ENCODE measurements around the gene TDG.
"Not testable (repeated sequence)": the region's sequence is repeated elsewhere in the genome, so short reads cannot be mapped to it uniquely, and the experiment has no call there.

TDG gene

DNA sequence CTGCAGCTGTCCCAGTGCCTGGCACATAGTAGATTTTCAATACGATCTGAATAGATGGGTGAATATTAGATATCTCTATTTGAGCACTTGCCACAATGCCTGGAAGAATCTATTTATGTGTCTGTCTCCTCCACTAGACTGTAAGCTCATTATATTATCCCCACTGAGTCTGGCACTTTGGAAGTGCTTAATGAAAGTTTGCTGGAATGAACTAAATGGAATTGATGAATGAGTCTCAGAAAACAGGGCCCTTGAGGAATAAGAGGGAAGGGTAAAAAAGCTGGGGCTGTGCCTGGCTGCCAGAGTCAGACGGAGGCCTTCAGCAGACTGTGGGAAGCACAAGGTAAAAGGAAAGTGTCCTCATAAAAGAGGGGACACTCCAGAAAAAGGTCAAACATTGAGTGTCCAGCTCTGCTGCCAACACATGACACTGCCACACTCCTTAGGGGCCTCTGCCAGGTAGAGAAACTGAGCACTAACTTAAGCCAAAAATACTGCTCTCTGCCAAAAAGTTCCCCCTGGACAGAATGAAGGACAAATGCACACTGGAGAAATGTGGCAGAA is 45.0 kb downstream of the TDG start:
- H3K36me3 ChIP-seq (ENCODE audit: control insufficient read depth, insufficient read depth, low read length), result no peaks in the 10 kb centered on the region
- H3K27me3 ChIP-seq (replicated peaks; ENCODE audit: control insufficient read depth, insufficient read depth, low read length), result no peaks in the 10 kb centered on the region
- DNase-seq (ENCODE audit: extremely low read depth, insufficient read length), result no peak
- TF ChIP-seq, protein P1, sequence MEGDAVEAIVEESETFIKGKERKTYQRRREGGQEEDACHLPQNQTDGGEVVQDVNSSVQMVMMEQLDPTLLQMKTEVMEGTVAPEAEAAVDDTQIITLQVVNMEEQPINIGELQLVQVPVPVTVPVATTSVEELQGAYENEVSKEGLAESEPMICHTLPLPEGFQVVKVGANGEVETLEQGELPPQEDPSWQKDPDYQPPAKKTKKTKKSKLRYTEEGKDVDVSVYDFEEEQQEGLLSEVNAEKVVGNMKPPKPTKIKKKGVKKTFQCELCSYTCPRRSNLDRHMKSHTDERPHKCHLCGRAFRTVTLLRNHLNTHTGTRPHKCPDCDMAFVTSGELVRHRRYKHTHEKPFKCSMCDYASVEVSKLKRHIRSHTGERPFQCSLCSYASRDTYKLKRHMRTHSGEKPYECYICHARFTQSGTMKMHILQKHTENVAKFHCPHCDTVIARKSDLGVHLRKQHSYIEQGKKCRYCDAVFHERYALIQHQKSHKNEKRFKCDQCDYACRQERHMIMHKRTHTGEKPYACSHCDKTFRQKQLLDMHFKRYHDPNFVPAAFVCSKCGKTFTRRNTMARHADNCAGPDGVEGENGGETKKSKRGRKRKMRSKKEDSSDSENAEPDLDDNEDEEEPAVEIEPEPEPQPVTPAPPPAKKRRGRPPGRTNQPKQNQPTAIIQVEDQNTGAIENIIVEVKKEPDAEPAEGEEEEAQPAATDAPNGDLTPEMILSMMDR (IDR thresholded peaks at IDR 0.05; ENCODE audit: insufficient read depth, low read length, poor library complexity, severe bottlenecking), result no peak
- H3K4me3 ChIP-seq (replicated peaks; ENCODE audit: low read depth, low read length), result no peak overlapping the region

DNA sequence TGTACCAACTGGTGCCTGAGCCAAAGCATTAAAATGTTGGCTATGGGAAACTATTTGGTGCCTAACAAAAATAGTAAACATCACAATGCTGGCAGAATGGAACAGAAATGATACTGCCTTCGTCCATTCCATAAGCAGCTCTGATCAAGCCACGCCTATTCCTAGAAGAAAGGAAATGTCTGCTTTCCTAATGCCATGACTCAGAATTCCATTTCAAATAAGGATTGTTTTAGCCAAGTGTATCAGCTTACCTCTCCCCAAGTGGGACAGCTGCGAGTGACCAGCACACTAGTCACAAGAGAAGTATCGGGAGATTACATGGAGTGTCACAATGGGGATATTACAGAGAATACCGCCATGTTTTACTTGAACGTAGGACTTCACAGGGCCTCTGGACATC is 45.6 kb downstream of the TDG start:
- TF ChIP-seq, protein P1 (IDR thresholded peaks at IDR 0.05; ENCODE audit: insufficient read depth, low read length, poor library complexity, severe bottlenecking), result no peak
- Histone ChIP-seq H3K36me3 (ENCODE audit: control insufficient read depth, insufficient read depth, low read length) (no peaks in the 10 kb centered on the region), H3K27me3 (replicated peaks; ENCODE audit: control insufficient read depth, insufficient read depth, low read length) (no peaks in the 10 kb centered on the region), H3K4me3 (replicated peaks; ENCODE audit: low read depth, low read length) (no peak overlapping the region)
- DNase-seq (ENCODE audit: extremely low read depth, insufficient read length), result no peak

DNA sequence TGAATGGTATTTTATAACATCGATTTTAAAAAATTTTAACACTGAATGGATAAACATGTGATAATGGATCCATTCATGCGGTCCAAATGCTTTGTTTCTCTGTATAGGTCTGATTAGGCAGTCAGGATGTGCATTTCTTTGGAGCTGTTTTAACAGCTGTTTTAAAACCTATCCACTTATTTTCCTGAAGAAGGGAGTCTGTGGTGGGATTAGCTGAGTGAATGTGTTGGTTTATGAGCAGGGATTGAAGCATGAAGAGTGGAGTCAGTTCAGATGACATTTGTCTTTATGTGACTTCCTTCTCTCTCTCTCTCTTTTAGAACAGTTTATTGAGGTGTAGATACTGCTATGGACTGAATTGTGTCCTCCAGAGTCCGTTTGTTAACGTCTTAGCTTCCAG is 46.7 kb downstream of the TDG start:
- H3K4me3 ChIP-seq (replicated peaks; ENCODE audit: low read depth, low read length), result no peak overlapping the region
- DNase-seq (ENCODE audit: extremely low read depth, insufficient read length), result no peak
- TF ChIP-seq, protein P1 (IDR thresholded peaks at IDR 0.05; ENCODE audit: insufficient read depth, low read length, poor library complexity, severe bottlenecking), result no peak
- H3K27me3 ChIP-seq (replicated peaks; ENCODE audit: control insufficient read depth, insufficient read depth, low read length), result no peaks in the 10 kb centered on the region
- no peaks in the 10 kb centered on the region for H3K36me3 ChIP-seq (ENCODE audit: control insufficient read depth, insufficient read depth, low read length)

DNA sequence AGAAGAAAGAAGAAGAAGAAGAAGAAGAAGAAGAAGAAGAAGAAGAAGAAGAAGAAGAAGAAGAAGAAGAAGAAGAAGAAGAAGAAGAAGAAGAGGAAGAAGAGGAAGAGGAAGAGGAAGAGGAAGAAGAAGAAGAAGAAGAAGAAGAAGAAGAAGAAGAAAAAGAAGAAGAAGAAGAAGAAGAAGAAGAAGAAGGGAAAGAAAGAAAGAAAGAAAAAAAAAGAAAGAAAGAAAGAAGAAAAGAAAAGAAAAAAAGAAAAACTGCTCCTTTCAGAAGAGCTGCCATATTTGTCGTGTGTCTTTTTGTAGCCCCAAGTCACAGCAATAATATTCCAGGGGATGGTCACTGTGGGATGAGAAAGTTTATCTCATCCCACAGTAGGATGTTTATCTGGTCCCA is 56.2 kb downstream of the TDG start:
- not testable (repeated sequence) for DNase-seq (ENCODE audit: extremely low read depth, insufficient read length); H3K4me3 ChIP-seq (replicated peaks; ENCODE audit: low read depth, low read length); H3K27me3 ChIP-seq (replicated peaks; ENCODE audit: control insufficient read depth, insufficient read depth, low read length); H3K36me3 ChIP-seq (ENCODE audit: control insufficient read depth, insufficient read depth, low read length)

DNA sequence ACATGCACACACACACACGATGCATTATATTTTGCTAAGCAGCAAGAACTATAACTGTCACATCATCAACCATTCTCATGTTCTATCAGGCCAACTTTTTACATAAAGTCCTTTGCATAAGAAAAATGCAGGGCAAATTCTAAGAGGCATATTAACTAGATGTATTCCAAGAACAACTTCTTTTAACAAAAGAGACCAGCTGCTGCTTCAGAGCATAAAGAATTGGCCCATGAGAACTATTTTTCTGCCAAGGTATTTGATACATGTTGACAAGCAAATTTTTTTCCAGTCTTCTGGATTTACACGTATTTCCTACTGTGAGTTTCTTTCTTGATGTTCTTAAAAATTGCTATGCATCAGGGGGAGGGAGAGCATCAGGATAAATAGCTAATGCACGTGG is 57.1 kb downstream of the TDG start:
- TF ChIP-seq, protein P1 (IDR thresholded peaks at IDR 0.05; ENCODE audit: insufficient read depth, low read length, poor library complexity, severe bottlenecking), result no peak
- no peaks in the 10 kb centered on the region for H3K27me3 ChIP-seq (replicated peaks; ENCODE audit: control insufficient read depth, insufficient read depth, low read length)
- H3K4me3 ChIP-seq (replicated peaks; ENCODE audit: low read depth, low read length), result no peak overlapping the region
- no peaks in the 10 kb centered on the region for H3K36me3 ChIP-seq (ENCODE audit: control insufficient read depth, insufficient read depth, low read length)
- DNase-seq (ENCODE audit: extremely low read depth, insufficient read length), result no peak

DNA sequence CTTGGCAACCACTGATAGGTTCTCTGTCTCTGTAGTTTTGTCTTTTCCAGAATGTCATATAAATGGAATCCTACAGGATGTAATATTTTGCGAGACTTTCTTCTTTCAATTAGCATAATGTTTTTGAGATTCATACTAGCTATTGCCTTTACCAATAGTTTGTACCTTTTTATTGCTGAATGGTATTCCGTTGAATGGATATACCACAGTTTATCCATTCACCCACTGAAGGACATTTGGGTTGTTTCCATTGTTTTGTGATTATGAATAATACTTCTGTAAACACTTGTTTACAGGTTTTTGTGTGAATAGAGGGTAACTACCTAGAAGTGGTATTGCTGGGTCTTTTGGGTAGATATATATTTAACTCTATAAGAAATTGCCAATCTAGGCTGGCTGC is 58.0 kb downstream of the TDG start:
- TF ChIP-seq, protein P1 (IDR thresholded peaks at IDR 0.05; ENCODE audit: insufficient read depth, low read length, poor library complexity, severe bottlenecking), result no peak
- no peak overlapping the region for H3K4me3 ChIP-seq (replicated peaks; ENCODE audit: low read depth, low read length)
- no peaks in the 10 kb centered on the region for H3K36me3 ChIP-seq (ENCODE audit: control insufficient read depth, insufficient read depth, low read length)
- no peak for DNase-seq (ENCODE audit: extremely low read depth, insufficient read length)
- no peaks in the 10 kb centered on the region for H3K27me3 ChIP-seq (replicated peaks; ENCODE audit: control insufficient read depth, insufficient read depth, low read length)

All from GM06990 (cell line).